OCI-LY7 (cell line): ENCODE data around the gene FAM177A1. TPM values are rescaled to one million over a fixed set of nuclear protein-coding genes. Genes with fewer than 3 reads are reported as not detected.

Experiments used
- BruUV-seq: library from RNA; stranded (reverse); fragments of 400-500 nt; replicated peaks from 2 replicates; lab custom pipeline; 2021; lab: Mats Ljungman, UMichigan
- CTCF ChIA-PET: fragments of 300-600 bp; sonication (Branson Sonifier 250); formaldehyde crosslinking; loops from one replicate; lab custom pipeline; 2022; ENCODE audit warnings: antibody characterized with exemption; ENCODE audit not compliant: unreplicated experiment; lab: Charles Lee
- POLR2A ChIA-PET: fragments of 300-600 bp; sonication (Branson Sonifier 250); formaldehyde crosslinking; loops from one replicate; lab custom pipeline; 2022; ENCODE audit warnings: antibody characterized with exemption; lab: Charles Lee
- DNase-seq: peaks from one replicate; pipeline ENCODE4 v3.0.0-alpha.2; 2015; ENCODE audit warnings: low spot score
- H2AFZ ChIP-seq: fragments of 200-600 bp; sonication (generic), shearing (Covaris generic); 2 replicates; pipeline ENCODE4 v1.6.1; 2014; ENCODE audit warnings: mild to moderate bottlenecking, antibody characterized with exemption, low read length, moderate library complexity
- H3K27ac ChIP-seq: fragments of 200-600 bp; sonication (generic); 2 replicates; pipeline ENCODE4 v1.5.1; 2014; ENCODE audit warnings: mixed run types, low read depth, mild to moderate bottlenecking, moderate library complexity, low read length, inconsistent platforms; ENCODE audit not compliant: poor library complexity, severe bottlenecking
- H3K36me3 ChIP-seq: fragments of 200-600 bp; sonication (generic); 2 replicates; pipeline ENCODE4 v1.6.1; 2014; ENCODE audit warnings: mild to moderate bottlenecking, antibody characterized with exemption, low read length, moderate library complexity, mixed read lengths; ENCODE audit not compliant: insufficient read depth
- H3K4me1 ChIP-seq: fragments of 200-600 bp; sonication (generic); 2 replicates; pipeline ENCODE4 v1.5.1; 2014; ENCODE audit warnings: mild to moderate bottlenecking, low read length; ENCODE audit not compliant: insufficient read depth, poor library complexity, severe bottlenecking
- H3K4me2 ChIP-seq: fragments of 200-600 bp; sonication (generic); 2 replicates; pipeline ENCODE4 v1.6.1; 2014; ENCODE audit warnings: mild to moderate bottlenecking, low read length
- H3K4me3 ChIP-seq: fragments of 200-600 bp; sonication (generic); 2 replicates; pipeline ENCODE4 v1.5.1; 2014; ENCODE audit warnings: mild to moderate bottlenecking, low read depth, low read length; ENCODE audit not compliant: poor library complexity, severe bottlenecking
- H3K79me2 ChIP-seq: fragments of 200-600 bp; sonication (generic); 2 replicates; pipeline ENCODE4 v1.6.1; 2016; ENCODE audit warnings: low read depth, mild to moderate bottlenecking, low read length, moderate library complexity, mixed read lengths; ENCODE audit not compliant: insufficient read depth
- H3K9me2 ChIP-seq: fragments of 200-600 bp; sonication (generic); 2 replicates; pipeline ENCODE4 v1.6.1; 2016; ENCODE audit warnings: mild to moderate bottlenecking, low read length, mixed read lengths; ENCODE audit not compliant: insufficient read depth
- H3K9me3 ChIP-seq: fragments of 200-600 bp; sonication (generic); 2 replicates; pipeline ENCODE4 v1.6.1; 2014; ENCODE audit warnings: mild to moderate bottlenecking, mixed run types, low read length, mixed read lengths
- H4K20me1 ChIP-seq: fragments of 200-600 bp; sonication (generic); 2 replicates; pipeline ENCODE4 v1.6.1; 2014; ENCODE audit warnings: mild to moderate bottlenecking, antibody characterized with exemption, low read length, moderate library complexity, mixed read lengths; ENCODE audit not compliant: insufficient read depth
- EZH2phosphoT487 ChIP-seq: fragments of 200-600 bp; sonication (generic); IDR thresholded peaks from 2 replicates; pipeline ENCODE4 v1.6.1; 2018; ENCODE audit warnings: low read depth, borderline replicate concordance, mild to moderate bottlenecking, mixed run types, antibody characterized with exemption, low read length, moderate library complexity, mixed read lengths
- intact Hi-C: fragments of 100-400 bp; cut with micrococcal nuclease; formaldehyde crosslinking; loops from one replicate; pipeline ENCODE4 v1.10.0; 2022; ENCODE audit not compliant: unreplicated experiment
- total RNA-seq, 2 experiments: library from RNA; depleted of rRNA in 1 of 2; stranded (reverse); fragments of >200 nt in 1 of 2; shearing (Covaris generic) in 1 of 2; gene quantifications; 2 replicates each; pipeline ENCODE4 v1.2.3, GENCODE V29; 2014 to 2022
- TF ChIP-seq, protein P1 (sequence below): fragments of 200-600 bp; sonication (generic); conservative IDR thresholded peaks from 2 replicates; pipeline ENCODE4 v1.5.1; 2014; ENCODE audit warnings: mild to moderate bottlenecking, antibody characterized with exemption, low read length, moderate library complexity, mixed read lengths

Gene FAM177A1
- total RNA-seq, 2 experiments from 2014 or later = 17.3 to 31.8 TPM

GRCh38 chr14:35122696-35123387 is 76.8 kb downstream of the FAM177A1 start:
- peaks cover 43% of the 10 kb centered on the region for H3K4me1 ChIP-seq
- peak; percentile 34 for DNase-seq
- intact Hi-C loops = loop anchor here (1.0 to 5.0 kb wide), 6 partner anchors 77 to 684 kb away; partner anchors contain the start of genes CFL2, FAM177A1, PSMA6 and RALGAPA1

DNA sequence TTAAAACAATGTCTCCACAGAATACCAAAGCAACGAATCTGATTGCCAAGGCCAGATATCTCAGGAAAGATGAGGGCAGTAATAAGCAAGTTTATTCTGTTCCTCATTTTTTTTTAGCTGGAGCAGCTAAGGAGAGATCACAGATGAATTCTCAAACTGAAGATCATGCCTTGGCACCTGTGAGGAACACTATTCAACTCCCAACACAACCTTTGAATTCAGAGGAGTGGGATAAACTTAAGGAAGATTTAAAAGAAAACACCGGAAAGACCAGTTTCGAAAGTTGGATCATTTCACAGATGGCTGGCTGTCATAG is 77.3 kb downstream of the FAM177A1 start:
- ChIA-PET POLR2A (interaction anchor here (0.6 to 4.1 kb wide), 13 partner anchors 9 to 297 kb away, joined by 3 to 19 read pairs (median 3); partner anchors contain the start of genes FAM177A1, PSMA6 and SRP54), CTCF (interaction anchor here (1.1 kb wide), 1 partner anchor 12 kb away, joined by 3 read pairs; no protein-coding TSS in a partner anchor)
- Histone ChIP-seq H3K4me3 (peak overlapping the region; percentile 85), H3K4me1 (peaks cover 44% of the 10 kb centered on the region), H3K4me2 (peak overlapping the region; percentile 89), H2AFZ (peak overlapping the region; percentile 78; the same call in 1 of the 2 replicates), H4K20me1 (no peaks in the 10 kb centered on the region), H3K36me3 (peaks cover 23% of the 10 kb centered on the region), H3K27ac (peak overlapping the region; percentile 81), H3K9me3 (no peaks in the 10 kb centered on the region), H3K9me2 (no peaks in the 10 kb centered on the region), H3K79me2 (peaks cover 70% of the 10 kb centered on the region)
- BruUV-seq = no TSS peak
- intact Hi-C loops = loop anchor here (5.0 kb wide), 3 partner anchors 284 to 684 kb away; partner anchors contain the start of genes CFL2 and RALGAPA1
- TF ChIP-seq, protein P1, sequence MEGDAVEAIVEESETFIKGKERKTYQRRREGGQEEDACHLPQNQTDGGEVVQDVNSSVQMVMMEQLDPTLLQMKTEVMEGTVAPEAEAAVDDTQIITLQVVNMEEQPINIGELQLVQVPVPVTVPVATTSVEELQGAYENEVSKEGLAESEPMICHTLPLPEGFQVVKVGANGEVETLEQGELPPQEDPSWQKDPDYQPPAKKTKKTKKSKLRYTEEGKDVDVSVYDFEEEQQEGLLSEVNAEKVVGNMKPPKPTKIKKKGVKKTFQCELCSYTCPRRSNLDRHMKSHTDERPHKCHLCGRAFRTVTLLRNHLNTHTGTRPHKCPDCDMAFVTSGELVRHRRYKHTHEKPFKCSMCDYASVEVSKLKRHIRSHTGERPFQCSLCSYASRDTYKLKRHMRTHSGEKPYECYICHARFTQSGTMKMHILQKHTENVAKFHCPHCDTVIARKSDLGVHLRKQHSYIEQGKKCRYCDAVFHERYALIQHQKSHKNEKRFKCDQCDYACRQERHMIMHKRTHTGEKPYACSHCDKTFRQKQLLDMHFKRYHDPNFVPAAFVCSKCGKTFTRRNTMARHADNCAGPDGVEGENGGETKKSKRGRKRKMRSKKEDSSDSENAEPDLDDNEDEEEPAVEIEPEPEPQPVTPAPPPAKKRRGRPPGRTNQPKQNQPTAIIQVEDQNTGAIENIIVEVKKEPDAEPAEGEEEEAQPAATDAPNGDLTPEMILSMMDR = no peak
- no peak for TF ChIP-seq EZH2phosphoT487
- DNase-seq = no peak

More at GRCh38 chr14:35122696-35123387, 76.8 kb downstream of the FAM177A1 start:
- Histone ChIP-seq H4K20me1 (no peaks in the 10 kb centered on the region), H2AFZ (peak overlapping the region; percentile 78; the same call in 1 of the 2 replicates), H3K27ac (peak overlapping the region; percentile 81), H3K4me2 (peak overlapping the region; percentile 89), H3K9me3 (no peaks in the 10 kb centered on the region), H3K9me2 (no peaks in the 10 kb centered on the region), H3K4me3 (peak overlapping the region; percentile 85), H3K36me3 (peaks cover 18% of the 10 kb centered on the region), H3K79me2 (peaks cover 65% of the 10 kb centered on the region)
- TSS peak; percentile 79 for BruUV-seq
- POLR2A ChIA-PET = interaction anchor here (0.5 to 4.1 kb wide), 15 partner anchors 8 to 420 kb away, joined by 3 to 19 read pairs (median 4); partner anchors contain the start of genes FAM177A1 and SRP54
- TF ChIP-seq, protein P1 = no peak
- no peak for TF ChIP-seq EZH2phosphoT487
- CTCF ChIA-PET = interaction anchor here (0.9 kb wide), 1 partner anchor 19 kb away, joined by 3 read pairs; no protein-coding TSS in a partner anchor
